GM18909 (cell line): ENCODE results near the gene SCN2B.

Experiments
- ATAC-seq: cut with Tn5 transposase; IDR thresholded peaks from one replicate; pipeline ENCODE4 v1.9.1; 2021; ENCODE audit warnings: mild to moderate bottlenecking; ENCODE audit not compliant: unreplicated experiment, poor library complexity

Gene SCN2B

DNA sequence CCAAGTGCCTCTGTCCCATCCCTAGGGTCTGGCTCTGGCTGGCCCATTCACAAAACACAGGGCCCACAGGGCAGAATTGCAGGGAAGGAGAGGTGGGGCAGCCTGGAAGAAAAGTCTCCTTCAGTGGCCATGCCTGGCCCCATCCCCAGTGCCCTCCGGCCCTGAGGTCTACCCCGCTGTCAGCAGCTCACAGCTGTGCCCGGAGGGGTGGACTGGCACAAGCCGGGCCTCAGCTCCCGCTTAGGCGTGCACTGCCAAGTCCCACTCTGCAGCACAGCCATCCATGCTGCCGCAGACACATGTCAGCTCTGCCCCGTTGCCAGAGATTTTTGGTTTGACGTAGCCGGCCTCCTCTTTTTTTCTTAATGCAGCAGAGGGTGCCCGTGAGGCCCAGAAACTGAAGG lies 3.9 kb upstream of the SCN2B start:
- ATAC-seq, result no peak

- no peak for ATAC-seq
These were observed 317 bp upstream of the SCN2B start for GRCh38 chr11:118176778-118177134.

- no peak for ATAC-seq
These were observed 1.1 kb downstream of the SCN2B start for GRCh38 chr11:118175031-118175992.

DNA sequence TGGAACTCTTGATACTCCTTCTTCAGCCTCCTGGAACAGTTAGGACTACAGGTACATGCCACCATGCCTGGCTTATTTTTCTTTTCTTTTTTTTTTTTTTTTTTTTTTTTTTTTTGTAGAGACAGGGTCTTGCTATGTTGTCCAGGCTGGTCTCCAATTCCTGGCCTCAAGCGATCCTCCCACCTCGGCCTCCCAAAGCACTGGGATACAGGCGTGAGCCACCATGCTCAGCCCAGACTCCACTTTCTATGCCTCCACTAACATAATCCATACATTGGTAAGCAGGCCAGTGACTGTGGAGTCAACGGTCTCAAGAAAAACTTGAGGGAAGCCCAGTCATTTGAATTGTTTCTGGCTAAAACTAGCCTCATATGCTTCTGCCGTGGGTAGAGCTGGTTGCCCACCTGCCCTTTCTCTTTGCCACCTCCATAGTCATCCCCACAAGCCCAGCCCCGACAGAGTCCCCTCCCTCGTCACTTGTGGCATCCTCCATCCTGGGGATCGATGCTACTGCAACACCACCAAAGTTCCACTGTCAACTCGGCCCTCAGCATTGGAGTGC lies 2.4 kb downstream of the SCN2B start:
- no peak for ATAC-seq

DNA sequence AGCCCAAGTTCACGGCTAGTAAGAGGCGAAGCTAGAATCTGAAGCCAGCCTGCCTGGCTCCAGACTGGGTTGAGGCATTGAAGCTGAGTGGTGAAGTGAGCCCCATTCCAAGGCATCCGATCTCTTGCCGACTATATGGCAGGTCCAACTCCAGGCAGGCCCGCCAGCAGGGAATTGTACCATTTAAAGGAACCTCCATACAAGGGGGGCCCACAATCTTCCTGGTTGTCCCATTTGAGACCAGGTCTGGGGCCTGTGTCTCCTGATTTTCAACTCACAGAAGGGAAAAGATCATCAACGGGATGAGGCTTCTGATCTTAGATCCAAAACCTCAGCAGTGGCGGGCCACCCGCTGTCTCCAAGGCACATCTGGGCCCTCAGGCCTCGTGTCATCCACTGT lies 4.1 kb downstream of the SCN2B start:
- ATAC-seq, result no peak

DNA sequence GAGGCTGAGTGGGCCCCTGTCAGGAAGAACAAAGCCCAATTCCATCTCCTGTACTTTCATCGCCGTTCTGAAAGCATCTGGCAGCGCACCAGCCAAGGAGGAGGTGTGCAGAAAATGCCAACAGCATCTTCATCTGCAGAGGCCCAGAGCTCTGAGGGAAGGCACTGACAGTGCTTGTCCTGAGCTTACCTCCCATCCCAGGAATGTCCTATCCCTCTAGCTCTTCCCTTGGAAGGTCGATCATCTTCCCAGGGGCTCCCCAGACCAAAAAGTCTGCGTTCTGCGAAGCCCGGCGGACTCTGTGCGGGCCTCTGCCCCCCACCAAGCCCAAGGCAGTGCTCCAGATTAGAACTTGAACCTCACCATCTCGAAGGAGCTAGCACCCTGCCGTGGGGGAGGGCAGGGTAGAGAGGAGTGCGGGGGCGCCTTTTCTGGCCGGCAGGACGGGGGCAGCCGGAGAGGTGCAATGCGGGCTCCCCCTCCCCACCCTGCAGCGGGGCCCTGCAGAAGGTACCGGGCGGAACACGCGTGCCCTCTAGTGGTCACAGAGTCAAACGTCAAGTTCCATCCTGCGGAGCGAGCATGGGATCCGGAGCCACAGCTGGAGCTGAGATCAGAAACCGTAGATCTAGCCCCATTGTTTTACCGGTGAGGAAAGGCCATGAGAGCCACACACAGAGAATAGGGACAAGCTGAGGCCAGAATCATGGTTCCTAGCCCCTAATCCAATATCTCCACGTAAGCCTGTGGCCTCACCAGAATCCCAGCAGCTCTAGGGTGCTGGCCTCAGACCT lies 5.0 kb downstream of the SCN2B start:
- ATAC-seq, result no peak

DNA sequence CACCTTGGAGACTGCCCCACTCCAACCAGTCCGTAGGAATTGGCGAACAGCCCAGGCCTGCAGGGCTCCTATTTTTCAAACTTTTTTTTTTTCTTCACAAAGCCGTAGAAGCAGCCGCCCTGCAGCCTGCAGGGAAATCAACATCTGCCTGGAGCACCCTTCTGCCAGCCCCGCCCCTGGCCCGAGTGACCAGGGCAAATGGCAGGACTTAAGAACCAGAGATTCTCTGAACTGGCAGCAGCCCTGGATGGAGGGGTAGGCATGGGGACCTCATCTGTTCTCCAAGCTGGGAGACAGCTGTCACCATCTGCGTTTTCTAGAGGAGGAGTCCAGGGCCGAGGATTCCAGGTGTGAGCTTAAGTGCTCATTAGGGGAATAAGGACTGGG lies 5.6 kb downstream of the SCN2B start:
- no peak for ATAC-seq

GRCh38 chr11:118170231-118170630 lies 6.2 kb downstream of the SCN2B start:
- ATAC-seq, result no peak

GRCh38 chr11:118169300-118170140 lies 6.9 kb downstream of the SCN2B start:
- no peak for ATAC-seq

GRCh38 chr11:118168751-118169150 lies 7.7 kb downstream of the SCN2B start:
- ATAC-seq, result no peak

- no peak for ATAC-seq
These were observed 8.1 kb downstream of the SCN2B start for GRCh38 chr11:118168316-118168715.

GRCh38 chr11:118167906-118168305 lies 8.5 kb downstream of the SCN2B start:
- no peak for ATAC-seq

- no peak for ATAC-seq
These were observed 9.2 kb downstream of the SCN2B start for GRCh38 chr11:118167253-118167652.

DNA sequence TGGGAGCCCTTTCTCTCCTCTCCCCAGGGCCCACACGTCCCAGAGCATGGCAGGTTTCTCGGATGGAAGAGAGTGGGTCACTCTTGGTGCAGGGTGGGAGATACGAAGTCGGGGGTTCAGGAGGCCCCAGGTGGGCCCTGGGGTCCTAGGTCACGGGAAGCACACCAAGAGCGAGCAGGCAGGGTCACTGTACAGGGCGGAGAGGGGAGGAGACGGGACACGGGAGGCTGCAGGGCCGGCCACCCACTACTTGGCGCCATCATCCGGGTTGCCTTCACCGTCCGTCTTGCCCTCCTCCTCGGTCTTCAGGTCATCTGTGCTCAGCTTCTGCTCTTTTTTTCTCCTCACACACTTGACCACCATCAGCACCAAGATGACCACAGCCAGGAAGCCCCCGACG lies 9.8 kb downstream of the SCN2B start:
- no peak for ATAC-seq

DNA sequence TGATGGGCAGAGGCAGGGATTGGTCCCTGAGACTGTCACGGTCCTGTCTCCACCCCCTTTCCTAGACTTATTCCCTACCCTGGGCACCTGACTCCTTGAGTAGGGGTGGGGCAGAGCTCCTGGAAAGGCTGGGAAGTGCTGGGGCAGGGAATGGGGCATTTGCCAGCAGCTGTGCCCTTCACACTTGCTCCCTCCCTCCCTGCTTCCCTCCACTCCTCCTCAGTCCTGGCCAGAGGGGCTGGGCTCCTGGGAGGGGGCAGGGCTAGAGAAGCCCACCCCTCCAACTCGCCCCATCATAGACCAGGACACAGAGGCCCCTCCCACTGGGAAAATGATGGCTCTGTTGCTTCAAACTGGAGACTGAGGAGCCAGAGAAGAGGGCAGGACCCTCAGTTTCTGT lies 11.6 kb downstream of the SCN2B start:
- no peak for ATAC-seq

DNA sequence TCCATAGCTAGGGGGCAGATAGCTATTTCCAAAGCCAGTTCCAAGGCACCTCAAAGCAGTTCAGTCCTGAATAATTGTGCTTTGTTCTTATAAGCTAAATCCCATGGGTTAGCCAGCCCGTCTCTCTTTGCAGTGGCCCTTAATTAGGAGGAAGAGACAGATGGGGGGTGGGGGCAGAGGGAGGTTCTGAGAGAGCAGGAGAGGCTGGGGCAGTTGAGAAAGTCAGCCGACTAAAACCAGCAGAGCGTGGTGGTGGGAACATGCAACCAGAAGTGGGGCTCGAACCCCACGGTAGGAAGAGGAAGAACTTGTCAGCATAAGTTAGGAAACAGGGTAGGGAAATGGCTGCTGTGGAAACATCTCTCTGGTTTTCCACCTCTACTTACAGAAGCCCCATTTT lies 12.9 kb downstream of the SCN2B start:
- ATAC-seq, result no peak

DNA sequence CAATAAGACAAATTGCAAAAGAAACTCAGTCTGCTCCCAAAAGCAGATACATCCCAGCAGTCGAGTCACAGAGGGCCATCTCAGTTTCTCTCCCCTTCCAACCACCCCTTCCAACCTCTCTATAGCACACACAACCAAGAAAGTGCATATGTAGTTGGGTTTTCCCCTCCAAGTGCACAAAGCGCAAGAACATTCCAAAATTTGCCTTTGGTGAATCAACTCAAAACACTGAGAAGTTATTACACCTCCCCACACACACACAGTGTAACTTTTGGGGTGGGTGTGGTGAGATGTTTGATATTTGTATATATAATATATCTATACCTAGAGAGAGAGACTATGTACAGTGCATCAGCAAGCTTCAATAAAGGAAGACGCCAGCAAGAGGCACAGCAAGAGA lies 13.6 kb downstream of the SCN2B start:
- ATAC-seq, result no peak

DNA sequence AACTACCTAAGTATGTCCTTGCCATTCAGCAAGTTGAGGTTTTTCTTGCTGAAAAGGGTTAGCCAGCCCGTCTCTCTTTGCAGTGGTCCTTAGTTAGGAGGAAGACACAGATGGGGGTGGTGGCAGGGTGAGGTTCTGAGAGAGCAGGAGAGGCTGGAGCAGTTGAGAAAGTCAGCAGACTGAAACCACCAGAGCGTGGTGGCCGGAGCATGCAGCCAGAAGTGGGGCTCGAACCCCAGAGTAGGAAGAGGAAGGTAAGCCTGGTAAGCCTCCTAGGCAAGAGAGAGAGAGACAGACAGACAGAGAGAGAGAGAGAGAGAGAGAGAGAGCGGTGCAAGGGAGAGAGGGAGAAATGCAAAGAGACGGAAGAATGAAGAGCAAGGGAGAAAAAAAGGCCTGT lies 14.7 kb downstream of the SCN2B start:
- ATAC-seq, result no peak

GRCh38 chr11:118157186-118157895 lies 19.1 kb downstream of the SCN2B start:
- ATAC-seq, result no peak
